NCI-H446 treated with DMSO at 0.1 percent for 48 hours (cell line): ENCODE results near the gene FBLN7.
"Not testable (repeated sequence)": the region's sequence is repeated elsewhere in the genome, so short reads cannot be mapped to it uniquely, and the experiment has no call there.

Experiments
- DNase-seq: peaks from one replicate; lab custom pipeline; 2025; lab: John Stamatoyannopoulos, UW

Gene FBLN7

DNA sequence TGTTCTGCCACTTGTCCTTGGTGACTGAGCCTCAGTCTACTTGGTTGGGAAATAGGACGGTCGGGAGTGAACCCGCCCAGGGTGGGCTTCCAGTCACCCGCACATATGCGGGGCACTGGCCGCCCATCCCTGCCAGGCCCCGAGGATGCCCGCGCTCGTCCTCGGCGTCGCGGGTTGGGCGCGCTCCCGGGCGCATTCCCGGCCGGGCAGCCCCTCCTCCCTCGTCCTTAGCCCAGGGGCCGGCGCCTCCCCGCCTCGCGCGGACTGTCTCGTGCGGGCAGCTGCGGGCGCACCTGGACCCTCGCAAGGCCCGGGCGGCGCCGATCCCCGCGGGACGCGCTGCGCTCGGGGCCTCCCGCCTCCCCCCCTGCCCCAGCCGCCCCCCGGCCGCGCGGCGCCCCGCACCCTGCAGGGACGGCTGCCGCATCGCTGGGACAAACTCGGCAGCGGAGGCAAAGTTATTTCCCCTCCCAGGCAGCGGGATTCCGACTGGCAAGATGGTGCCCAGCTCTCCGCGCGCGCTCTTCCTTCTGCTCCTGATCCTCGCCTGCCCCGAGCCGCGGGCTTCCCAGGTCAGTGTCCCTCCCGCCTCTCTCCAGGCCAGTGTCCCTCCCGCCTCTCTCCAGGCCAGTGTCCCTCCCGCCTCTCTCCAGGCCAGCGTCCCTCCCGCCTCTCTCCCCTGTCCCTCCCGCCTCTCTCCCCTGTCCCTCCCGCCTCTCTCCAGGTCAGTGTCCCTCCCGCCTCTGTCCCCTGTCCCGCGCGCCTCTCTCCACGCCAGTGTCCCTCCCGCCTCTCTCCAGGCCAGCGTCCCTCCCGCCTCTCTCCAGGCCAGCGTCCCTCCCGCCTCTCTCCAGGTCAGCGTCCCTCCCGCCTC, at the start of gene FBLN7:
Gene FBLN7, plus strand, starts transcription at position 227 of the 874 bp plus-strand sequence. Its CDS starts 271 bp downstream, at position 498.
- DNase-seq: no peak

DNA sequence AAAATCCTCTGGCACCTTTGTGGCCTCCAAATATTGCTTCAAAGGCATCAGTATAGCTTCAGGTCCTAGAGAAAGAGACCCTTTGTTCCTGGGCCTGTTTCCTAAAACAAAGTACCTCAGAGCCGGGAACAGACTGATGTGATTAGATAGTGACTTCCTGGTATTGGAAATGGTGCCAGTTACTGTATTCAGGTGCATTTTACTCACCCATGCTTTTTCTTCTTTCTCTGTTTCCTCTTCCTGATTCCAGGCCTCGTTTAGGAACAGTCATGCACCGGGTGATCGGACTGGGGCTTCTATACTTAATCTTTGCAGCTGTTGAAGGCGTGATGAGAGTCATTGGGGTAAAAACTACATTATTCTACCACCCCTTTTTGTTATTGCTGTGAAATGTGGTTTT, 48.8 kb upstream of the FBLN7 start:
- no peak for DNase-seq

DNA sequence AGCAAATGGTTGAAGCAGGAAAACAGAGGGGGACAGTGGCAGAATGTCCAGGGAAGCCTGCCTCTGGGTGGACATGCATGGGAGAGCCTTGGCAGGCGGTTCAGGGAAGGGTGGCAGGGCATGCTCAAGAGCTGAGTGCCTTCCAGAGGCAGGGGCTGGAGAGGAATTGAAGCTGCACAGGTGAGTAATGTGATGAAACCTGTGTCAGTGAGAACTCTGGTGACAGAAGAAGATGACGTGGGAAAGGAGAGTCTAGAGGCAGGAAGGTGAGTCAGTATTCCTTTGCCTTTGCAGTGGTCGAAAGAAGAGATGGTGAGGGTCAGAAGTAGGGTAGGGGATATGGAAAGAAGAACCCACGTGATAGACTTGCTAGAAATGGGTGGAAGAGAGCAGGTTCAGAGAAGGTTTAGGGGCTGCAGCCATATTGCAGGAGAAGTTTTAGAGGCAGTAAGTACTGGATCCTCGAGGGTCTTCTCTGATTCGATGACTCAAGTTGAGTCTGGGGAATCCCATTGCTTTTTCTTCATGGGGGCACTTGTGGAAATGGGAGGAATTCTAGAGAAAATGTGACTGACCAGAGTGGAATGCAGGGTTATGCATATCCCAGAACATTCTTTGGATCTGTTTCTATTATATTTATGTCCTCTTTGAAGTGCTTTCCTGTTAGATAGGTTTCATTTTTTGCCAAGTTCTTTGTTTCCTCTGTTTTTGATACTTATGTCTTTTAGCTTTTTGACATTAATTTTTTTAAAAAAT, 45.7 kb upstream of the FBLN7 start:
- no peak for DNase-seq

DNA sequence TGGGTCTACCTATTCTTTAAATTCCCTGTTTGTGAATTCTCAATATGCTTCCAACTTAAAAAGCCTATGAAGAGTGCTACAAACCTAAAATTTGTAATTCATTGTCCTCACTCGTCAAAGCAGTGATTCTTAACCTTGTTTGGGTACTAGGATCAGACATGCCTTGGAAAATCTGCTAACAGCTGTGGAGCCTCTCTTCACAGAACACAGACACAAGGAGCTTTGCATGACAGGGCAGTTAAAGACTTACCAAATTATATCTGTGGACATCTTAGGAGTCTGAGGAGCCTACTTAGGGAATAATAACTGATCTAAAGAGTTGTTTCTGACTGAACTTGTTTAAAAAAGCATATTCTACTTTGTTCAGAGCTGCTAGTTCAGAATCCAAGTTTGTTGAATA, 45.0 kb upstream of the FBLN7 start:
- no peak for DNase-seq

- DNase-seq: no peak
Measured at GRCh38 chr2:112095681-112096080, 42.5 kb upstream of the FBLN7 start.

GRCh38 chr2:112096098-112096497, 42.1 kb upstream of the FBLN7 start:
- no peak for DNase-seq

DNA sequence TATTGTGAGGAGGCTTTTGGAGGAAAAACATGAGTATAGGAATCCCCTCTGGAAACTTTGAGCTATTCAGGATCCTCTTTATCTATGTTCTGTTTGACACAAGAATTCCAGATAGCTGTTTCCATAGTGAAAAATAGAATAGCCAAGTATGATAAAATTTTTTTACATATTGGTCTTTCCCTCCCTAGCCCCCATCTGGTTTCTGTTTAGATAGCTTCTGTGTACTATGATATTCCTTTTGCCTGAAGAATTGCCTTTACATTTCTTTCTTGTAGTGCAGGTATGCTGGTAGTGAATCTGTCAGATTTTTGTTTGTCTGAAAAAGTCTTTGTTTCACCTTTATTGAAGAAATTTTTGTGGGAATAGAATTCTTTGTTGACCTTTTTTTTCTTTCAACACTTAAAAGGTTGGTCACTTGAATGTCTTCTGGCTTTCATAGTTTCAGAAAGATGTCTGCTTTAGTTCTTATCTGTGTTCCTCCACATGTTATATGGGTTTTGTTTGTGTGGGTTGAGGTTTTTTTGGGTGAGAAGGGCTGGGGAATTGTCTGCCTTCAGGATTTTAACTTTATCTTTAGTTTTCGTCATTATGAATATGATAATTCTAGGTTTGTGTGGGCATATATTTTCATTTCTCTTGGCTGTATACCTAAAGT, 29.9 kb upstream of the FBLN7 start:
- no peak for DNase-seq

DNA sequence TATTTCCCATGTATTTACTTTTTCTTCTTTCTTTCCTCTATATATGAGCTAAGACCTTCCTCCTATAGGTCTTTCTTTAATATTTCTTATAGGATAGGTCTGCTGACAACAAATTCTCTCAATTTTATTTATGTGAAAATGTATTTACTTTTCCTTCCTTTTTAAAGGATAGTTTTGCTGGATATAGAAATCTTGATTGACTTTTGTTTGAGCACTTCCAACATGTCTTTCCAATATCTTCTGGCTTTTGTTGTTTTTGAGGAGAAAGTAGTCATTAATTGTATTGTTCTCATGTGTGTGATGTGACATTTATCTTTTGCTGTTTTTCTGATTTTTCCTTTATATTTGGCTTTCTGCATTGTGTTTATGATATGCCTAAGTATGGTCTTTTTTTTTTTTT, 28.9 kb upstream of the FBLN7 start:
- no peak for DNase-seq

- no peak for DNase-seq
Measured at GRCh38 chr2:112110966-112111365, 27.2 kb upstream of the FBLN7 start.

GRCh38 chr2:112113354-112113753, 24.8 kb upstream of the FBLN7 start:
- not testable (repeated sequence) for DNase-seq

GRCh38 chr2:112118148-112118547, 20.0 kb upstream of the FBLN7 start:
- DNase-seq: no peak

DNA sequence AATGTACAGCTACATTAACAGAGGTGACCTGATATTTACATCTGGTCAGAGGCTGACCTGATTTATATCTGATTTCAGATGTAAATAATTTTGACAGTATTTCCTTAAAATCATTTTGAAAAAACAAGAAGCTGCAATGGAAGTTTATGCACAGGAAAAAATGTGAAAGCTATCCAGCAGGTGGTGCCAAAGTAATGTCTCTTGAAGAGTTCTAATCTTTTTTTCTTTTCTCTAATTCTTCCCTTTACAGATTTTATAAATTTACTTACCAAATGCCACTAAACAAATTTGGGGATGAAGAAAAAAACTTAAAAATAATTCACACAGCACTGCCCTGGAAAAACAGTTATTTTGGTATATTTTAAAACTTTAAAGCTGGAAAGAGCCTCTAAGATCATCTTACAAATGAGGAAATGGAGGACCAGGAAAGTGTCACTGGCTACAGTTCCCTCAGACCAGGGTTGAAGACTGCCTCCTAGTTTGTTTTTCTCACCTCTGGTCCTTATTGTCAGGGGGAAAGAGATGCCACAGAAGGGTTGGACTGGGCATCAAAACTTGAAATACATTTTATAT, 16.4 kb upstream of the FBLN7 start:
- DNase-seq: no peak

- no peak for DNase-seq
Measured at GRCh38 chr2:112129060-112129459, 9.1 kb upstream of the FBLN7 start.

DNA sequence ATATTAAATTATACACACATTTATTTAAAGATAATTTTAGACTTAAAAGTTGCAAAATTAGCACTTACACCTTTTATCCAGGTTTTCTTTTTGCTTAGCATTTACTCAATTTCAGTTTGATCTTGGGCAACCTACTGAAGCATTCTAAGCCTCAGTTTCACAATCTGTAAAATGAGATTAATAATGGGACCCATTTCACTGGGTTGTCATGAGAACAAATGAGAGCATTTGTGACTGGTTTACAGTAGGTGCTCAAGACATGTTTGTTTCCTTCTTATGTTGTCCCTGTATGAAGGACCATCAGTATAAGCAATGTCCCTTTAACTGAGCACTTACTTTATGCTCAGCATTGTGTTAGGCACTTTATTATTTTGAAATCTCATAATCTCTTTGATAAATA, 4.8 kb upstream of the FBLN7 start:
- no peak for DNase-seq

DNA sequence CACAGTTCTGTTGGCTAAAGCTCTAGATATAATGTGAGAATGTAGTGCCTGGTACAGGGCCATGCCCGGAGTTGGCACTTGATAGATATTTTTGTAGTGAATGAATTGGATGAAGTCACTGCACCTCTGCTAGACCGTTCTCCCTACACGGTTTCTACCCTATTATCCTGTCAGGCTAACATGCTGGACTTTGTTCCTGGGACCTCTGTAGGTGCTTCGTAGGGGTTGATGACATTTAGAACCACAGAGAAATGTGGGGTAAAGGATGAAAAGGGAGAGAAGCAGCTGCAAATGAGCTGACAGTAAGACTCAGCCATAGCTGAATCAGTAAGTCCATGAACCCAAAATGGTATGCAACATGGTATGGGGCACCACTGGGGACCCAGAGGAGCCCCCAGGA, 4.1 kb upstream of the FBLN7 start:
- DNase-seq: no peak

DNA sequence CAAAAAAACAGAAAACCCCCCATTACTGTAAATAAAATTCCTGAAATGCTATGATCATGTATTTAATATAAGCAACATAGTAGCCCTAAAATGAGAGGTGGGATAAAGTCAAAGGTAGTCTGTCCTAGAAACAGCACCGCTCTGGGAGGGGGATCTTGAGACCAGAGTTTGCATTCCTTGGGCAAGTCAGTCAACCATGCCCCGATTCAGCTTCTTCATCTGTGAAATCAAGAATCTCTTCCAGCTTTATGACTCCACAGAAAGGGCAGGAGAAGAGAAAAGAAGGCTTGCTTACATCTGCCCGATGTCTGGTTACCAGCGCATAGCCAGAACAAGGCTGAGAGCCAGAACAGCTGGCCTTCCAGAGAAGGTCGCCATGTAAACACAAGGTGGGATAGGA, 2.1 kb upstream of the FBLN7 start:
- no peak for DNase-seq

DNA sequence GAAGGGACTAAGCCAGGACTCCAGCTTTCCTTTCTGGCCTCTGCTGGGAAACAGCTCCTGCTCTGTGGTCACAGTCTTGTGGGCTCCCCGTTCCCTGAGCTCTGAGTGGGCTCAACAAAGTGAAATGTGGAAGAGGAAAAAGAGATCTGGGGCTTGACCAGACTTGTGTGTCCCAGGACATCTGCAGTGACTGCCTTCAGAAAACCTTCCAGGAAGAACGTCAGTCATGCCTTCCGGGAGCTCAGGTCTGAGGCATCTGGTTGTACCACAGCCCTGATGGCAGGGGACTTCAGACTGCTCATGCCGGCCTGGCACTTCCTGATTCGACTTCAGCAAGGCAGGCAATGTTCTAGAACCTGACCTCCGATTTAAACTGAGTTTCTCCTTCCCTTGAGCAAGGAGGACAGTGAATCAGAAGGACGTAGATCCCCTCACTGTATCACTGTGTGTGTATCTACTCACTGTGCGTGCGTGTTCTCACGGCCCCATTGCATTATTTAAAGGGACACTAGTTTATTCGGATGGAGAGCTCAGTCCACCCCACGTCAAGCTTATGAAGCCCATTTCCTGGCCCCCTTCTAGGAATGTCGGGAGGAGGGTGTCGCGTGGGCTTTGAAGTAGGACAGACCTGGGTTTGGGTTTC, 548 bp upstream of the FBLN7 start:
- DNase-seq: no peak

DNA sequence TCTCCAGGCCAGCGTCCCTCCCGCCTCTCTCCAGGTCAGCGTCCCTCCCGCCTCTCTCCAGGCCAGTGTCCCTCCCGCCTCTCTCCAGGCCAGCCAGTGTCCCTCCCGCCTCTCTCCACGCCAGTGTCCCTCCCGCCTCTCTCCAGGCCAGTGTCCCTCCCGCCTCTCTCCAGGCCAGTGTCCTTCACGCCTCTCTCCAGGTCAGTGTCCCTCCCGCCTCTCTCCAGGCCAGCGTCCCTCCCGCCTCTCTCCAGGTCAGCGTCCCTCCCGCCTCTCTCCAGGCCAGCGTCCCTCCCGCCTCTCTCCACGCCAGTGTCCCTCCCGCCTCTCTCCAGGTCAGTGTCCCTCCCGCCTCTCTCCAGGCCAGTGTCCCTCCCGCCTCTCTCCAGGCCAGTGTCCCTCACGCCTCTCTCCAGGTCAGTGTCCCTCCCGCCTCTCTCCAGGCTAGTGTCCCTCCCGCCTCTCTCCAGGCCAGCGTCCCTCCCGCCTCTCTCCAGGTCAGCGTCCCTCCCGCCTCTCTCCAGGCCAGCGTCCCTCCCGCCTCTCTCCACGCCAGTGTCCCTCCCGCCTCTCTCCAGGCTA, 939 bp downstream of the FBLN7 start:
- not testable (repeated sequence) for DNase-seq

DNA sequence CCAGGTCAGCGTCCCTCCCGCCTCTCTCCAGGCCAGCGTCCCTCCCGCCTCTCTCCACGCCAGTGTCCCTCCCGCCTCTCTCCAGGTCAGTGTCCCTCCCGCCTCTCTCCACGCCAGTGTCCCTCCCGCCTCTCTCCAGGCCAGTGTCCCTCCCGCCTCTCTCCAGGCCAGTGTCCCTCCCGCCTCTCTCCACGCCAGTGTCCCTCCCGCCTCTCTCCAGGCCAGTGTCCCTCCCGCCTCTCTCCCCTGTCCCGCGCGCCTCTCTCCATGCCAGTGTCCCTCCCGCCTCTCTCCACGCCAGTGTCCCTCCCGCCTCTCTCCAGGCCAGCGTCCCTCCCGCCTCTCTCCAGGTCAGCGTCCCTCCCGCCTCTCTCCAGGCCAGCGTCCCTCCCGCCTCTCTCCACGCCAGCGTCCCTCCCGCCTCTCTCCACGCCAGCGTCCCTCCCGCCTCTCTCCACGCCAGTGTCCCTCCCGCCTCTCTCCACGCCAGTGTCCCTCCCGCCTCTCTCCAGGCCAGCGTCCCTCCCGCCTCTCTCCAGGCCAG, 1.5 kb downstream of the FBLN7 start:
- not testable (repeated sequence) for DNase-seq

- DNase-seq: no peak
Measured at GRCh38 chr2:112140205-112140802, 2.1 kb downstream of the FBLN7 start.
